Measurements from ENCODE around the gene ERVK3-1. TPM values are rescaled to one million over a fixed set of nuclear protein-coding genes. Genes with fewer than 3 reads are reported as not detected.

The ERVK3-1 gene
- polyA plus RNA-seq, 1 donor from 2014 or later: 141 TPM

DNA sequence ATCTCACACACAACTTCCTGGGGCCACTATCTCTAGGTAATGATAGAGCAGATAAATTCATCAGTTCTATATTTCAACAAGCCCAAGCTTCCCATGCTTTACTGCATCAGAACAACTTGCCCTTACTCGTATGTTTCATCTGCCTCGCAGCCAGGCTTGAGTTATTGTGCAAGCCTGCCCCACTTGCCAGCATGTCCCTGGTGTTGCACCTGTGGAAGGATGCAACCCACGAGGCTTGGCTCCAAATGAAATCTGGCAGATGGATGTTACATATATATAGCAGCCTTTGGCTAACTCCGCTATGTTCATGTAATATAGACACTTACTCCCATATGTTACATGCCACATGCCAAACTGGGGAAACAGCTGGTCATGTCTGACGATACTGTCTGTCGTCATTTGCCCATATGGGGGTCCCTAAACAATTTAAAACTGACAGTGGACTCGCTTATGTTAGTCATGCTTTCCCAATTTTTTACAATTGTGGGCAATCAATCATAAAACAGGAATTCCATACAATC lies 6.2 kb downstream of the ERVK3-1 start:
- H3K27ac ChIP-seq (ENCODE audit: low read length): no peak overlapping the region
- no peak overlapping the region for H3K4me2 ChIP-seq (ENCODE audit: low read length)
- no peaks in the 10 kb centered on the region for H3F3A ChIP-seq (ENCODE audit: insufficient read depth, low read length, poor library complexity, severe bottlenecking)
- no peak overlapping the region for H2AFZ ChIP-seq (ENCODE audit: low read depth, low read length)
- H4K20me1 ChIP-seq (ENCODE audit: insufficient read depth): no peaks in the 10 kb centered on the region
- peaks cover 13% of the 10 kb centered on the region for H3K79me2 ChIP-seq (replicated peaks; ENCODE audit: insufficient read depth, low read length)
- H3K4me3 ChIP-seq (ENCODE audit: low read length): no peak overlapping the region
- no peaks in the 10 kb centered on the region for H3K9me3 ChIP-seq (ENCODE audit: low read length)
- H3K27me3 ChIP-seq (ENCODE audit: insufficient read depth, low read depth, low read length): no peaks in the 10 kb centered on the region
- H3K36me3 ChIP-seq (ENCODE audit: insufficient read depth, low read length): peaks cover 31% of the 10 kb centered on the region
- TF ChIP-seq CTCF (IDR thresholded peaks at IDR 0.05; ENCODE audit: poor library complexity, severe bottlenecking) (no peak), POLR2AphosphoS5 (IDR thresholded peaks at IDR 0.05) (no peak), SMC3 (conservative IDR thresholded peaks at IDR 0.05; ENCODE audit: poor library complexity) (no peak), REST (IDR thresholded peaks at IDR 0.05; ENCODE audit: borderline replicate concordance) (no peak), EP300 (conservative IDR thresholded peaks at IDR 0.05; ENCODE audit: poor library complexity, severe bottlenecking) (no peak), RAD21 (conservative IDR thresholded peaks at IDR 0.05) (no peak), EZH2 (IDR thresholded peaks at IDR 0.05; ENCODE audit: borderline replicate concordance, insufficient read depth, low read length, poor library complexity, severe bottlenecking) (no peak), TAF1 (IDR thresholded peaks at IDR 0.05; ENCODE audit: low read depth) (no peak), MXI1 (conservative IDR thresholded peaks at IDR 0.05; ENCODE audit: poor library complexity, severe bottlenecking) (no peak)
- H3K9ac ChIP-seq (ENCODE audit: low read length): no peak overlapping the region
- no peaks in the 10 kb centered on the region for H3K9me2 ChIP-seq (ENCODE audit: insufficient read depth, low read length)

DNA sequence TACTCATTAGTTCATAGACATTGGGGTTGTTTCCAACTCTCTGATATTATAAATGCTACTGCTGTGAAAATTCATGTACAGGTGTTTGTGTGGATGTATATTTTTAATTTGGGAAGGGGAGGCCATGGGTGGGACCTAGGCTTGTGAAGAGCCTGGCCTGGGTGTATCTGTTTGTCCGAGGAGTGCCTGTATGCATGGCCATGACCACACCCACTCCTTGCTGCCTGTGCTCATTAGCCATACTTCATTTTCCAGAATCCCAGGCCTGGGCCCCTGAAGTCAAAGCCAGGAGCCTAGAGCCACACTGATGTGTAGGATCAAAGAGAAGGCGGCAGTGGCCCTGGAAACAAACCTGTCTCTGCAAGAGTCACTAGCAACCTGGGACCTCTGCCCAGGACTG lies 10.4 kb downstream of the ERVK3-1 start:
- Histone ChIP-seq H3F3A (ENCODE audit: insufficient read depth, low read length, poor library complexity, severe bottlenecking) (no peaks in the 10 kb centered on the region), H3K36me3 (ENCODE audit: insufficient read depth, low read length) (peaks cover 32% of the 10 kb centered on the region), H4K20me1 (ENCODE audit: insufficient read depth) (no peaks in the 10 kb centered on the region), H3K9ac (ENCODE audit: low read length) (no peak overlapping the region), H3K9me2 (ENCODE audit: insufficient read depth, low read length) (no peaks in the 10 kb centered on the region), H2AFZ (ENCODE audit: low read depth, low read length) (no peak overlapping the region), H3K4me3 (ENCODE audit: low read length) (no peak overlapping the region), H3K4me2 (ENCODE audit: low read length) (no peak overlapping the region), H3K9me3 (ENCODE audit: low read length) (no peaks in the 10 kb centered on the region), H3K27me3 (ENCODE audit: insufficient read depth, low read depth, low read length) (no peaks in the 10 kb centered on the region), H3K27ac (ENCODE audit: low read length) (no peak overlapping the region), H3K79me2 (replicated peaks; ENCODE audit: insufficient read depth, low read length) (no peaks in the 10 kb centered on the region)
- no peak for TF ChIP-seq TAF1 (IDR thresholded peaks at IDR 0.05; ENCODE audit: low read depth)
- no peak for TF ChIP-seq POLR2AphosphoS5 (IDR thresholded peaks at IDR 0.05)
- no peak for TF ChIP-seq MXI1 (conservative IDR thresholded peaks at IDR 0.05; ENCODE audit: poor library complexity, severe bottlenecking)
- TF ChIP-seq SMC3 (conservative IDR thresholded peaks at IDR 0.05; ENCODE audit: poor library complexity): no peak
- TF ChIP-seq RAD21 (conservative IDR thresholded peaks at IDR 0.05): no peak
- no peak for TF ChIP-seq EP300 (conservative IDR thresholded peaks at IDR 0.05; ENCODE audit: poor library complexity, severe bottlenecking)
